KBM-7 (cell line): ENCODE results near the gene MEF2C.
A peak's percentile ranks its signal among the peaks of the same experiment; 100 is the strongest.

Experiments used
- DNase-seq: peaks from one replicate; pipeline ENCODE4 v3.0.0-alpha.2; 2015
- in situ Hi-C: fragments of 300-500 bp; cut with MboI; formaldehyde crosslinking; loops from 2 replicates; pipeline ENCODE4 v1.14.3; 2020; ENCODE audit warnings: low sequenced_read_pairs, low pct_unique_long_range_greater_than_20kb, mixed read lengths

MEF2C gene

GRCh38 chr5:88688156-88688983 is 194.6 kb downstream of the MEF2C start:
- no peak for DNase-seq
- in situ Hi-C loops: loop anchor here (25.0 kb wide), 1 partner anchor 901 kb away; no protein-coding TSS in a partner anchor

GRCh38 chr5:88687373-88687911 is 195.5 kb downstream of the MEF2C start:
- in situ Hi-C loops: loop anchor here (25.0 kb wide), 1 partner anchor 900 kb away; no protein-coding TSS in a partner anchor
- DNase-seq: no peak

- in situ Hi-C loops: loop anchor here (25.0 kb wide), 1 partner anchor 899 kb away; no protein-coding TSS in a partner anchor
- no peak for DNase-seq
These were observed 196.3 kb downstream of the MEF2C start for GRCh38 chr5:88686726-88687125.

GRCh38 chr5:88685591-88686541 is 197.1 kb downstream of the MEF2C start:
- DNase-seq: no peak
- in situ Hi-C loops: loop anchor here (25.0 kb wide), 1 partner anchor 899 kb away; no protein-coding TSS in a partner anchor

DNA sequence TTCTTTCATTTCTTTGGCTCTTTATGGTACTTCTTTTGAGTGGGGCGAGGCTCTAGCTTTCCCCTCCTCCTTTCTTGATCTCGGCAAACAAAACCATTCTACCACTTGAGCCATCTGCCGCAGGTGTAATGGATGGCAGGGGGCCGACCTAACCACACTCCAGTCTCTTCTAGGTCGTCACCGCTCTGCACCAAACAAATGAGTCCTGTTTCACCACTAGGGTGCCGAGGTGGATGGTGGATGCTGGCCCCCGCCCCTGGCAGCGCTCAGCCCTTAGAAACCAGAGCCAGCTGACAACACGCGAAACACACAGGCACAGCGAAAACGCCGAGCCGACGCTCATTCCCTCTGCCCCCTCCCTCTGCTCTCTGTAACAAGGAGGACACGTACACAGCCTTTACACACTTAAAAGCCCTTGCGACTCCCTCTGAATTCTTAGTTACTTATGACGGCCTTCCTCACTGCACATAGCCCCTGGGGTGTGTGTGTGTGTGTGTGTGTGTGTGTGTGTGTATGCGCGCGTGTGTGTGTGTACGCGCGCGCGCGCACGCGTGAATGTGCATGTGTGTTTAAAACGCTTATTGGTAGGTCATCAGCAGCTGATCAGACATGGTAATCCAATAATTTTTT is 199.4 kb downstream of the MEF2C start:
- no peak for DNase-seq
- in situ Hi-C loops: loop anchor here (25.0 kb wide), 1 partner anchor 896 kb away; no protein-coding TSS in a partner anchor

GRCh38 chr5:88682881-88683361 is 200.1 kb downstream of the MEF2C start:
- no peak for DNase-seq
- in situ Hi-C loops: loop anchor here (25.0 kb wide), 1 partner anchor 896 kb away; no protein-coding TSS in a partner anchor

DNA sequence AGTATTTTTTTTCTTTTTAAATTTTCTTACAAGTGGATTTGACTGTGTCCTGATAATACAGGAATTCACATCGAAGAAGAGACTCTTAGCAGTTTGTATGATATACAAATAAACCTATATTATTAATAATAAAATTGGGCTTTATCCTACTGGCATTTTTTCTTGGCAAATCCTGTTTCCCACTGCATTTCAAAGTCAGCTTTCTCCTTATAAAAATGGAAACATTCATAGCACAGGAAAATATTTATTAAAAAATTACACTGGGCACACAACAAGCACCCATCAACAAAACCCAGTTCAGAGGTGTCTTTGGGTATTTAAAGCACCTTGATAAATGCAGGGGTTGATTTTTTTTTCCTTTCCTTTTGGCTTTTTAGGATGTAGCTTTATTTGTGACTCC is 200.9 kb downstream of the MEF2C start:
- no peak for DNase-seq
- in situ Hi-C loops: loop anchor here (25.0 kb wide), 1 partner anchor 895 kb away; no protein-coding TSS in a partner anchor

DNA sequence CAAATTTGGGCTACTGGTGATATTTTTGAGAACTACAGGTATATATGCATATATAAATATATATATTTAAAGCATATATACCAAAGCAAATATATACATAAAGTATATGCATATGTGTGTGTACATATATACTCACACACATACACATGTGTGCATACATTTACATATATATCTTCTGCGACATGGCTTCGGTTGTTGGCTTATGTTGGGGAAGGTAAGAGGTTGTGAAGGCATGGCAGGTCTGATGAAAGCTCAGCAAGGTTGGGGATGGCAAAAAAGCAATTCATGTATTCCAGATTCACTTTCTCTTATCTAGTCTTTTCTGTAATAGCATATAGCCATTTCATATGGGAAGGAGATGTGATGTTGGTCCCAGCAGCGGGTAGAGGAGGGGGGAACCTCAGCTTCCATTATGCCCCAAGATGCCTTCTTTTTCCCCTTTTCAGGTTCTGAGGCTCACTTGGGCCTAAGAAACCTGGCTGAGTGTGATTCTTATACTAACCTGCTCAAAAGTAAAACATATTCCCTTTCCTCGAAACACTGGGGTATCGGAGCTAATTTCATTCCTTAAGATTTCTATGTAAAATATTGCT is 201.7 kb downstream of the MEF2C start:
- DNase-seq: no peak
- in situ Hi-C loops: loop anchor here (25.0 kb wide), 1 partner anchor 894 kb away; no protein-coding TSS in a partner anchor

- in situ Hi-C loops: loop anchor here (25.0 kb wide), 1 partner anchor 893 kb away; no protein-coding TSS in a partner anchor
- DNase-seq: peak; percentile 79
These were observed 202.5 kb downstream of the MEF2C start for GRCh38 chr5:88680253-88681132.

DNA sequence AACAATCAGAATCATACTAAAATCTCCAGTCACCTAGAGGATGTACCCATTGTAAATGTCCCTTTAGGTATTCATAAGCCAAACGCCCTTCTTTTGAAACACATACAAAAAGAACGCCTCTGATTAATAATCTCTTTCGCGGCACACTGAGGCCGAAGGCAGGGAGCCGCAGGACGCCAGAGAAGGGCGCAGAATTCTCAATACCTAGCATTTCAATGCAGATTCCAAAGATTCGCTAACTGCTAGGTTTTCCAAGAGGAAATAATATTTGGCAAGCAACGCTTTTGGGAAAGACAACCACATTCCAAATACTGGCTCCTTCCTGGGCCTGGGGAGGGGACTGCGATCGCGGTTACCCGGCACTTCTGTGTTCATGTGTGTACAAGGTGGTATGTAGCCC is 203.3 kb downstream of the MEF2C start:
- in situ Hi-C loops: loop anchor here (25.0 kb wide), 1 partner anchor 892 kb away; no protein-coding TSS in a partner anchor
- DNase-seq: no peak

GRCh38 chr5:88678770-88679381 is 204.1 kb downstream of the MEF2C start:
- in situ Hi-C loops: loop anchor here (25.0 kb wide), 1 partner anchor 892 kb away; no protein-coding TSS in a partner anchor

DNA sequence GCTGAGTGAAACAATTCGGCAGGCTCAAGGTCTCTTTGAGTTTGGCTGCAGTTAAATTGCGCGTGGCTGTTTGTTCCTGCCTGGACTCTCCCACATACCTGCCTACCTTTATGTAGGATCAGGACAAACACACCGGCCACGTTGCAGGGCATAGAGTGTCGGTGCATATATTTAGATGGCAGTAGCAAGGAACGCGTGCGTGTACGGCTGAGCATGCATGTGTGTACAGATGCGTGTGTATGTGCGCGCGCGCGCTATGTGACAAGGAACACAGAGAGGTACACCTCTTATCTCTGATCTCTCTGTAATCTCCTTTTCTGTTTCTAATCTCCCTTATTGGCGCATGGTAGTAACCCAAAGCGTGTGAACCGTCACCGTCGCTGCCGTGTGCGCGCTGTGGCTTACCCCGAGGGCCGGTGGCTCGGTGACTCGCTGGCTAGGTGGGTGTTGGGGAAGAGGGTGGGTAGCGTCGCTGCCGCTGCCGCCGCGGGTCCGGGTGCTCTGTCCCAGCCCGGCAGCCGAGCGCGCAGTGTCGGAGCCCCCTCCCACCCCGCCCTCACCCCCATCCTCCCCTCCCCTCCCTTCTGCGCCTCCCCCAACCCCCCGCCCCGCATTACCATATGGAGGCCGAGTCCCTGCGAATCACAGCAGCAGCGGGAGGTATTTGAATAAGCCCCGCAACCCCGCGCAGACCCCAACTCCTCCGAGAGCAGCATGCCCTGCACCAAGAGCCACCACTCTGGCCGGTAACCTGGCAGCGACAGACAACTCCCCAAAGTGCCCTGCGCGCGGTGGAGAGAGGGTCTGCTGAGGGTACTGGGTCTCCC is 204.8 kb downstream of the MEF2C start:
- in situ Hi-C loops: loop anchor here (25.0 kb wide), 1 partner anchor 891 kb away; no protein-coding TSS in a partner anchor
- no peak for DNase-seq

More at GRCh38 chr5:88678770-88679381, 204.1 kb downstream of the MEF2C start:
- no peak for DNase-seq

- in situ Hi-C loops: loop anchor here (25.0 kb wide), 1 partner anchor 890 kb away; no protein-coding TSS in a partner anchor
- no peak for DNase-seq
These were observed 205.5 kb downstream of the MEF2C start for GRCh38 chr5:88677376-88677895.

DNA sequence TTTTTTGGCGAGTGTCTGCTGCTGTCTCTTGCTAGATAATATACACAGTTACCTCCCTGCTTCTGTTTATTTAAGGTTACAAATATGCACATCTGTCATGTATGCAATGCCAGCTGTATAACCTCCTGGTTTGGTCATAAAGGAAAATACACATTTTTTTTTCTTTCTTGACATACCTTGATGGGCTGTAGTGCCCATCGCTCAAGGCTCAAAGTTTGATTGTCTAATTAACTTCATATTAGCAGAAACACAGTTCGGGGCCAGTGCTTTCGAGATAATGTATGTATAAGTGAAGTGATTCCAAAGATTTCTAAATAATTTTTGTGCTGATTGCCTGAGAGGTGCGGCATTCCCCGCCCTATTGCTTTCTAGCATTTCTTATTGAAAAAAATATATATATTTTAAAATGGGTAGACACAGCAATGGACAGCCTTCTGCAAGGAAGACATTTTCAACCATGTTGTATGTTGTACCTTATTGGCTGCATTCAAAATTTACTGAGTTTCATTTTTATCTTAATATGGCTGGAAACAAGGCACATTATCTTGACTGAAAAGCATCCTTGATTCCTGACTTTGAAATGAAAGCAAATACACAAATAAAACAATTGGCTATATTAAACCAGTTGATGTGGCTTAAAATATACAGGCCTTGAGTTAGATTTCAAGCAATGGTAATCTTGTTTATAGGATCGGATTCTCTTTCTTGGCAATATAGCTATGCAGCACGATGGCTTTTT is 206.2 kb downstream of the MEF2C start:
- in situ Hi-C loops: loop anchor here (25.0 kb wide), 1 partner anchor 890 kb away; no protein-coding TSS in a partner anchor
- DNase-seq: no peak
